HG03159 (cell line): ENCODE data around the gene GLUL.

Experiments used
- ATAC-seq: cut with Tn5 transposase; IDR thresholded peaks from one replicate; pipeline ENCODE4 v1.9.1; 2021; ENCODE audit warnings: mild to moderate bottlenecking, moderate library complexity; ENCODE audit not compliant: unreplicated experiment

Gene GLUL

DNA sequence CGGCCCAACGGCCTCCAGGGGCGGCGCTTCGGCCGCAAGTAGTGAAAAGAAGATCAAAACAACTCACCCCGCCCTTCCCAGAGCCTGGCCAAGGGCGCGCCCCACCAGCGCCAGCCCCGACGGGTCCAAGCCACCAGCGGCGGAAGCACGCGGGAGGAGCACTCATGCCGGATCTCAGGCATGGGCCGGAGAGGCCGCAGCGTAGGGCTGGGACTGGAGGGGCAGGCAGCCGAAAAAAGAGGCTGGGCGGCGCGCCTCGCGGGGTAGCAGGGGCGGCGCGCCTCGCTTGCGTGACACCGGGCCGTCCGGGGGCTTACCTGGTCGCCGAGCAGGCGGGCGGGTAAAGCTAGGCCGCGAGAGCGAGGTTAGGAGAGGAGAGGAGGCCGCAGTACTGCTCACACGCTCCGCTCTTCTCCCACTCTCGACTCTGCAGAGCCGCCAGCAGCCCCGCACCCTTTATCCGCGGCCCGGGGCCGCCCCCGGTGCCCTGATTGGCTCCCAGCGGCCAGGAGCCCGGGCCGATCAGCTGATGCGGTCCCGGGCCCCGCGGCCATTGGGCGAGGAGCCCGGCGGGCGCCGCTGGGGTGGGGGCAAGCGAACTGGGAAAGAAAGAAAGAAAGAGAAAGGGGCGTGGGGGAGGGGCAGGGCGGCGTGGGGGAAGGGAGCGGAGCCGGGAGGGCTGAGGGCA, at the start of gene GLUL:
Gene GLUL, minus strand, starts transcription at position 429 of the 688 bp plus-strand sequence. CDS start 3,053 bp downstream, outside the sequence.
- ATAC-seq: peak; percentile 73

DNA sequence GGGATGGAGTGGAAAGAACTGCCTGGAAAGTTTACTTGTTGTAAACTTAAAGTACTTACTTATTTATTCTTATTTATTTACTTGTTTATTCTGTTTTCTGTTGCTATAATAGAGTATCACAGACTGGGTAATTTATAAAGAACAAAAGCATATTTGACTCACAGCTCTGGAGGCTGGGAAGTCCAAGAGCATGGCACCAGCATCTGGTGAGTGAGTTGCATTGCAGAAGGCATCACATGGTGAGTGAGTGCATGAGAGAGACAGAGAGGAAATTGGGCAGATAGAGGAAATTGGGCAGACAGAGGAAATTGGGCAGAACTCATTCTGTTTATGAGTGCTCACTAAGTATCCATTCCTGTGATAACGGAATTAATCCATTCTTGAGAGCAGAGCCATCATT, 46.7 kb upstream of the GLUL start:
- no peak for ATAC-seq

DNA sequence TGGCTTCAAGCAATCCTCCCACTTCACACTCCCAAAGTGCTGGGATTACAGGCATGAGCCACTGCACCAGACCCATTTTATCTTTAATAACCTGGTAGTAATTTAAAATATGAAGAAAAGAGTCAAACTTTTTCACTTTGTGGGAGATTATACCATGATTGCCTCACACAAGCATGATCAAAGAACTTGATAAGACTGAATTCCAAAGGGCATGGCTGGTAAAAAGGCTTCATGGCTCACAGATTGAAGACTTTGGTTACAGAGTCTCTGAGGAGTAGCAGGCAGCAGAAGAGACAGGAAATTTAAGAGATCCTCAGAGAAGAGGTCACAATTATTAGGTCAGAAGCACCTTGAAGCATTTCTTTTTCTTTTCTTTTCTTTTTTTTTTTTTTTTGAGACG, 42.0 kb upstream of the GLUL start:
- no peak for ATAC-seq

DNA sequence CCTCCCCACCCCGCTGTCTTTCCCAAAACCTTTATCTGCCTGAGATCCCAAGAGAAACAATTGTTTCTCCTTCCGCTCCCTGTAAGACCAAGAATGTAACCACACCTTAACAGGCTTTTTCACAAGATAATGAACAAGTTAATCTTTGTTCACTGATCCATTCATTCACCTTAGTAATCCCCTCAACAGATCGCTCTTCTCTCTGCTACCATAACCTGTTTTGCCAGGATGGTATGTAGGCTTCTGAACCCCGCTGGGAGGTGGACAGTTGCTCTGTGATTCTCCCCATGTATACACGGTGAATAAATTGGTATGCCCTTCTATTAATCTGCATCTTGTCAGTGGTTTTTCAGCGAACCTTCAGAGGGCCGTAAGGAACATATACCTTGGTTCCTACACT, 39.7 kb upstream of the GLUL start:
- ATAC-seq: no peak

DNA sequence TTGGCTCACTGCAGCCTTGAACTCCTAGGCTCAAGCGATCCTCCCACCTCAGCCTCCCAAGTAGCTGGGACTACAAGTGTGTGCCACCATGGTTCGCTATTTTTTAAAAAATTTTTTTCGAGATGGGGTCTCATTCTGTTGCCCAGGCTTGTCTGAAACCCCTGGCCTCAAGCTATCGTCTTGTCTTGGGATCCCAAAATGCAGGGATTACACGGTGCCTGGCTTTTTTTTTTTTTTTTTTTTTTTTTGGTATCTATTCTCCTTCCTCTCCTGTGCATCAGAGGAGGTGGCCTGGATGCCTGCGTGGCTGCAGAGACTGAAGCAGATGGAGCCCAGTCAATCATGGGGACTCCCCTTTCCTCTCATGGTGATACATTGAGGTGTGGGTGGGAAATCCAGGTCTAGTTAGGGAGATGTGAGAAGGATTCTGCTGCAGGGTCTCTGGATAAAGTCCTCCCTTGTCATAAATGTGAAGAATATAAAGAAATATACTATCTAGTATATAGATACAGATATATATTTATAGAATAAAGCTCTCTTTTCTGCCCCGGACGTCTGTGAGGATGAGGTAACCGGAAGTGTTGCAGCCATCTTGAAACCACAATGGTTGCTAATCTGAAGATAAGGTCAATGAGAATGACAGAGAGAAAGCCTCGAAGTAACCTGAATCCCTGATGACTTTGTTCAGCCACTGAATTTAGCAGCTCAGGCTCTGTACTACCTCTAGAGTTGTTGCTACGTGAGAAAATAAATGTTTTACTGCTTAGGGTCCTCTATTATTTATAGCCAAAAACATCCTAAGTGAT, 38.9 kb upstream of the GLUL start:
- peak; percentile 43 for ATAC-seq

DNA sequence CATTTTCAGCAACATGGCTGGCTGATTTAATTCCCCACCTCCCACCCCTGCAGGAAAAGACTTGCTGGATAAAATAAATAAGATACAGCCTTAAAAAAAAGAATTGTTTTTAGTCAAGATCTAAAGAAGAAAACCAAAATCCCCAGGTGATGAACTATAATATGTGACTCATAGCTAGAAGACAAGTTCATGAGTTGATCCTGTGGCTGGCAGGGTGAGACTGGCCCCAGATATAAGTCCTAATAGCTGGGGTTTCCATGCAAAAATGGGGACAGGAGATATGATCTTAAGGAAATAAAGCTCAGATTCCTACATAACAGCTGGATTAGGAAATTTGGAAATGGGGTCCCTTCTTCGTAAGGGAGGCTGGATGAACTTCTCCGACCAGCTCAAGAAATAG, 36.5 kb upstream of the GLUL start:
- no peak for ATAC-seq

DNA sequence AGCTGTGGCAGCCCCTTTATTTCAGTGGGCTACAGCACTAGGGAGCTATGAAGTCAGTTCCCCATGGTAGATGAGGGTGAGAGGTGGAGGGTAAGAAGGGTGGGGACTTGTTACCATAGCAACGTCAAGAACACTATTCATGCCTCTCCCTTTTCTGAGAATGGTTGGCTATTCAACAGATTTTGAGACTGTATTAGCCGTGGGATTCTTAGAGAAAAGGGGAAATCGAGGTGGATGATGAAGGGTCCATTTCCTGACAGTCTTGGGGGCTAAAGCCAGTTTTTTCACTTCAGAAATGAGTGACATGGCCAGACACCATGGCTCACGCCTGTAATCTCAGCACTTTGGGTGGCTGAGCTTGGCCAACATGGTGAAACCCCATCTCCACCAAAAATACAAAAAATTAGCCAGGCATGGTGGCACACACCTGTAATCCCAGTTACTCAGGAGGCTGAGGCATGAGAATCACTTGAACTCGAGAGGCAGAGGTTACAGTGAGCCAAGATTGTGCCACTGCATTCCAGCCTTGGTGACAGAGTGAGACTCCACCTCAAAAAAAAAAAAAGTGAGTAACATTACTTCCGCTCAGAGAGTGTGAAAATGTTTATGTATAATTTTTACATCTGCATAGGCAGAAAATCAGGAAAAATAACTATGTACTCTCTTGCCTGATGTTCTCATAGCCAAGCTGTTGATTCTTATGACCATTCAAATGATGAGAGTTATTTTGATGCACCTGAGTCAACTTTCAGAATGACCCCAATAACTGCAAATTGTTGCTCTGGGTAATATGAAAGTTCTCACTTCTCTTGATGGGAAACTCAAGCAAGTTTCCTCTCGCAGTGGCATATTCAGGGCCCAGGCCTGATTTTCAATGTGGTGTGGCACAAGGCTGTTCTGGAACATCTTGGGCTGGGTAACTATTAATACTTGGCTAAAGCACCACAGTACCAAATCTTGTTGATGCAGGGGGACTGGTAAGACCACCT, 35.1 kb upstream of the GLUL start:
- ATAC-seq: peak; percentile 66

DNA sequence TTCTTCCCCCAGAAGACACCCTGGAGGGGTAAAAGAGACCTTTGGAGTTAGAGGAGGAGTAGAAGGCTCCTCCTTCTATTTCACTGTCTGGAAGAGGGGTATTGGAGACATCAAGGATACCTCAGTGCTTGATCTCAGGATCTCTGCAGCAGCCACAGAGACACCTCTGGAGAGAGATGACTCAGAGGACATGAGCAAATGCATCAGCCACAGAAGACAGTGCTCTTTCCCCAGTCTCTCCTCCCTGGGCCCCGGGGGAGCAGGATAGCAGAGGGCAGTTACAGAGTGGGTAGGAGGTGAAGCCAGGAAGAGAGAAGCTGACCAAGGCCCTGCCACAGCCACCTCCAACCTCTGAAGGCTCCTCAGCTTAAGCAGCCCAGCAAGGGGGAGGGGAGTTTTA, 24.2 kb upstream of the GLUL start:
- ATAC-seq: no peak

DNA sequence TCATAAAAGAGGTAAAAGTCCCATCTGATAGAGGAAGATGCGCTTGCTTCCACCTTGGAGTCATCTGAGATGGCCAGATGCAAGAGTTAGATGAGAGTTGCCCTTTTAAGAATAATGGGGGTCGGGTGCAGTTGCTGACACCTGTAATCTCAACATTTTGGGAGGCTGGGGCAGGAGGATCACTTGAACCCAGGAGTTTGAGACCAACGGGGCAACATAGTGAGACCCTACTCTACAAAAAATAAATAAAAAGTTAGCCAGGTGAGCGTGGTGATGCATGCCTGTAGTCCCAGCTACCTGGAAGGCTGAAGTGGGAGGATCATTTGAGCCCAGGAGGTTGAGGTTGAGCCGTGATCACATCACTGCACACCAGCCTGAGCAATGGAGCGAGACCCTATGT, 22.4 kb upstream of the GLUL start:
- no peak for ATAC-seq

DNA sequence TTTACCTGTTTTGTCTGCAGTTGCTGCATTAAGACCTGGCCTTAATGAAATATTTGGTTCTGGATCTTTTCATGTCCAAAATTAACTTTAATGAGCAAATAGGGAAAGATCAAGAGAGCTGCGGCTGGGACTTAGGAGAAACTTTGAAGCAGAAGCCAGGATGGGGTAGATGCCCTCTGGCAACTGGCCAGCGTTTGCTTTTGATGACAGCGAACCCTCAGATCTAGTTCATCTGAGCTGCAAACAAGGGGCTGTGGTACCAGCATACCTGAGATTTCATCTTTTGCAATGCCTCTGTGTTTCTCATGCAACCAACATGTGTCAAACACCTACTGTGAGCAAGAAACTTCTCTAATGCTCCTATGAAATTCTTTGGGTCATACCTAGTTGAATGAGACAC, 21.9 kb upstream of the GLUL start:
- ATAC-seq: no peak

DNA sequence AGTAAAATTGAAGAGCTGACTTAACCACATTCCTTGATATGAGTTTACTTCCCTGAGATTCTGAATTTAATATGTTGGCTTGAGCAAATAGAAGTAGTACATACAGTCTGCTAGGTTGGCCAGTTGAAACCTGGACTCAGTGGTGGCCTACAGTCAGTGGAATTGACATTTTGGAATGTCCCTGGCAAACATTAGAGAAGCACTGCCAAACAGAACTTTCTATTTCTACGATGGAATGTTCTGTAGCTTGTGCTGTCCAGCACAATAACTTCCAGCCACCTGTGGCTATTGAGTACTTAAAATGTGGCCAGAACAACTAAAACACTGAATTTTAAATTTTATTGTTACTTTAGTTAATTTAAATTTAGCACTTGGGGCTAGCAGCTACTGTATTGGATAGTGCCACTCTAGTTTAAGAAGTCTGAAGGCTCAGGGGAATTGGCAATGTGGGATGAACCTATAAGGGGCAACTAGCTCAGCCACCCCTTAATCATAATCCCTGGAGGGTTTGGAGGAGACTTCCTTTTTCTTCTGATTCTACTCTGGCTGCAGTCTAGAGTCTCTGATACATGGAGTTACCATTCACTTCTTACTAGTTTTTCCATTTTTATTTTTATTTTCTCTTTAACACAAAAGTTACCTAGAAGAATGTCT, 19.2 kb upstream of the GLUL start:
- ATAC-seq: no peak

DNA sequence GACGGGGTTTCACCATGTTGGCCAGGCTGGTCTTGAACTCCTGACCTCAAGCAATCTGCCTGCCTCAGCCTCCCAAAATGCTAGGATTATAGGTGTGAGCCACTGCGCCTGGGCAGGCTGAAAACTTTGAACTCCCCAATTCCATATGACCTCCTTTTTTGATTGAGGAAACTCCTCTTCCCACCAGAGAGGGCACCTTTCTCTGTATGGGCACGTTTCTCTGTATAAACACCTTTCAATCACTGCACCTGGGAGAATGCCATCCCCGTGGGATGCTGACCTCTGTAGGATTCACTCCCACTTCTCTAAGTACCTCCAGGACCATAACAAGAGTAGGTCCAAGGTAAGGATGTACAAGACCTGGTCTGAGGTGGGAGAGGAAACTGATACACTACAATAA, 18.5 kb upstream of the GLUL start:
- no peak for ATAC-seq

DNA sequence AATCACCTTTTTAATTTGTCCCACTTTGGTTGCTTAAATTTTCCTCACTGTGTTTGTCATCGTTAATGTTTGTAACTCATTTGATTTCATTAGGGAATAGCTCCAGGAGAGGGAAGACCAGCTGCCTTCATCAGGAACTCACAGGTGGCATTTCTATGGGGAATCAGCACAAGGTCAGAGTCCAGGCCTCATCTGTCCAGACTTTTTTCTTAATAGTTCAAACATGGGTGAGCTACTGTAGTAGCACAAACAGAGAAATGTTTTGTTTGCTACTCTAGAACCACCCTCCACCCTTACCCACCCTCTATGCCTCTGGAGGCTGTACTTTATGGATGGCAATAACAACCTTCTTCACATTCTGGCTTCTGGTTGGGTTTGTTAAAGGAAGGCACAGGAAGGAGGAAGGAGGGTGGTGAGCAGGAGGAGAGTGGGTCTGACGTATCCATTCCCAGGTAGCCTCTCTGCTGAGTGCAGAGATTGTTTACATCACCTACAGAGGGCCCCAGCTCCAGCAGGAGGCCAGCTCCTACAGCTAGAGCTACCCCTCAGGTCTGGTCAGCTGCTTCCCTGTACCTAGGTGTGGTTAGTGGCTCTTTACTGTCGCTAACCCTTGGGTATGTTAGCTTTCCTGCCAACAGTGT, 17.0 kb upstream of the GLUL start:
- ATAC-seq: no peak

DNA sequence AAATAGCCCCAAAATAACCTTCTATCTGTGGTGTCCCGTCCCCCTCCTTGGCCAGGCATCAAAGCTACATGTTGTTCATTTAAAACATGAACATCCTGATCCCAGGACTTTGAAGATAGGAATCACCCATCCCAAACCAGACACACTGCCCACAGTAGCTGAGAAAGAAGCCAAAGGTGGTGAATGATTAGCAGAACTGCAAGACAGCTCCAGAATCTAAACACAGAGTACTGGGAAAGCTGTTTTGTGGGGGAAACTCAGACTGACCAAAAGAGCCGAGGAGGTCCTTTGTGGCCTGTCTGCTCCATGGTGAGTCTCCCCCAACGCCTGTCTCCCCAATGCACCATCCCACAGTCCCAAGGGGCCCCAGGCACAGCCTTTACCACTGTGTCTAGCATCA, 16.1 kb upstream of the GLUL start:
- no peak for ATAC-seq

DNA sequence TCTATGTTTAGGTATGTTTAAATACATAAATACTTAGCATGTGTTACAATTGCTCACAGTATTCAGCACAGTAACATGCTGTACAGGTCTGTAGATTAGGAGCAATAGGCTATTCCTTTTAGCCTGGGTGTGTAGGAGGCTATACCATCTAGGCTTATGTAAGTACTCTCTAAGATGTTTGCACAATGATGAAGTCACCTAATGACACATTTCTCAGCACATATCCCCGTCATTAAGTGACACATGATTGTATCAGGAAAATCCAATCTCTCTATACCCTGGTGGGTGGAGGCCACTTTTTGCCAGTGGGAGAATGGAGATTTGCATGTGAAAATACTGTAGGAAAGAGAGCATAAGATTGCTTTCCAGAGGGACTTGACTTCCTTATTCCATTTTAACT, 14.4 kb upstream of the GLUL start:
- no peak for ATAC-seq

DNA sequence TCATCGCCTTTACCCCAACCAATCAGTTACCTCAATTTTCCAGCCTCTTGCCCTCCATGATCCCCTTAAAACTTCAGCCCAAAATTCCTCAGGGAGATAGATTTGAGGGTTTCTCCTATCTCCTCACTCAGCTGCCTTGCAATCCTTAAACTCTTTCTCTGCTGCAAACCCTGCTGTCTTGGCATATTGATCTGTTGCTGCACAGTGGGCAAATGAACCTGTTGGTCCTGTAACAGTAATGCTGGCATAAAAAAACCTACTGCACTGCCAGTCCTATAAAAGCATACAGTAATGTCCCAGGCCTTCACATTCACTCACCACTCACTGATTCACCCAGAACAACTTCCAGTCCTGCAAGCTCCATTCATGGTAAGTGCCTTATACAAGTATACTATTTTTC, 14.0 kb upstream of the GLUL start:
- ATAC-seq: no peak

DNA sequence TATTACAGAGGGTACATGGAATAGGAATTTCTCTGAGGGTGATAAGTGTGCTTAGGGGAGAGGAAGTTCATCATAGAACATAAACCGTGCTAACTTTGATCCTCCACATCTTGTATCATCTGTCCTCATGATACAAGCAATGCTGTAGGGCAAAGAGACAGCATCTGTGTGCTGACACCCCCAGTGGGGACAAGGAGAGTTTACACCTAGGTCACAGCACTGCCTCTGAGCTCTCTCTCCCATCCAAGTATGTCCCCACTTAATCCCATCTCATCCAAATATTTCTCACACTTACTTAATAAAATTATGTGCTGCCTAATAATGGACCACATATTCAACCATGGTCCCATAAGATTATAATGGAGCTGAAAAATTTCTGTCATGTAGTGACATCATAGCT, 13.2 kb upstream of the GLUL start:
- no peak for ATAC-seq

DNA sequence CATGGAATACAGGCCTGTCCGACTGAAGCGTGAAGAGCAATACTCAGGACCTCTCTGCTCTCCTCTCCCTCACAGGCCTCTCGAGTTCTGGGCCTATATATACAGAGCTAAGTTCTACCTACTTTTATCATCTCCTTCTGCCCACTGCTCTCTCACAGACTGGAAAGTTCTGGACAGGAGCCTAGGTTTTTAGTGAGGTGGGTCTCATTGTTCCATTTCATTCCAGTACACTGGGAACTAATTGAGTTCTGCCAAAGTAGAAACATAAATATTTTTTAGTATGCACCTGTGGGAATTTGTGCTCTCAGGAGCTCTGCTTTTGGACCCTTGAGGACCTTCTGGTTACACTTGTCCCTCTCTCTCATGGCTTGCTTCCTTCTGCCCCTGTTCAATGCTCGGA, 9.0 kb upstream of the GLUL start, which contains the start of gene TEDDM1:
Gene TEDDM1, minus strand, starts transcription at position 101 of the 400 bp plus-strand sequence. CDS start 182 bp downstream, outside the sequence.
- no peak for ATAC-seq

DNA sequence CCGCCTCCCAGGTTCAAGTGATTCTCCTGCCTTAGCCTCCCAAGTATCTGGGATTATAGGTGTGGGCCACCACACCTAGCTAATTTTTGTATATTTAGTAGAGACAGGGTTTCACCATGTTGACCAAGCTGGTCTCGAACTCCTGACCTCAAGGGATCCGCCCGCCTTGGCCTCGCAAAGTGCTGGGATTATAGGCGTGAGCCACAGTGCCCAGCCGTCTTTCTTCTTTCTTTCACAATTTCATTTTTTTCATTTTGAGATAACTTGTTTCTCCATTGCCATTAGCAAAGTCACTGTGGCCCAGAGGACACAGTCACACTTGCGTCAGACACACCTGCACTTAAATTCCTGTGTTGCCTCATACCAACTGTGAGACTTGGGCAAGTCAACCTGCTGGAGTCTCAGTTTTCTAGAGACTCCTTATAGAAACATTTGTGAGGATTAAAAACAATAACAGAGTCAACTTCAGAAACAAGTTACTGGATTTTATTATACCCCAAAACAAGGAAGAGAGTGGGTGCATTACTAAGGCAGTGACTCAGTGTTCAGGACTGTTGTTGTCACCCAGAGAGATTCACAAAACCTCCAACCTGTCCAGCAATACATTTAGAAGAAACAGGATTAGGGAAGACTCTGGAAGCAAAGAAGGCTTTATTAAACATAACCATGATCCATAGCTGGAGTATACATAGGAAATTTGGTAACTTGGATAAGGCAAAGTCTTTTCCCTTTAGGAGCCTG, 6.2 kb upstream of the GLUL start:
- no peak for ATAC-seq

DNA sequence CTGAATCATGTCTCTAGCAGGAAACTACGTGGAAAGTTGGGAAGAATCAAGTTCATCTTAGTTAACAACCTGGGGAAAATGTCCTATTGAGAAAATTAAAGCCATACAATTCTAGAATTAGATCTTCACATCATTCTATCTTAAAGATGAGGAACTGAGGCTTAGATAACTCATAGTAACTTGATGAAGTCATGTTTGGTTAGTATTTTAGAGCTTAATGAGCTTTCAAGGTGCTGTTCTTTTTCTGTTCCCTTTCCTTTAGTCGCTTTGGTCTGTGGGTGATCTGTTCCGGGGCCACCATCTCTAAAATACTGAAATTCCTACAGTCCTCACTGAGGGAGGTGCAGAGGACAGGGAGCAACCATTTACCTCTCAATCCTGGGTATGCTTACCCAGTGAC, 4.3 kb upstream of the GLUL start:
- ATAC-seq: no peak
